ENCODE measurements around the gene SLC17A1.

GRCh38 chr6:25831532-25832306 lies at the start of gene SLC17A1:
- TF ChIP-seq, protein P1, sequence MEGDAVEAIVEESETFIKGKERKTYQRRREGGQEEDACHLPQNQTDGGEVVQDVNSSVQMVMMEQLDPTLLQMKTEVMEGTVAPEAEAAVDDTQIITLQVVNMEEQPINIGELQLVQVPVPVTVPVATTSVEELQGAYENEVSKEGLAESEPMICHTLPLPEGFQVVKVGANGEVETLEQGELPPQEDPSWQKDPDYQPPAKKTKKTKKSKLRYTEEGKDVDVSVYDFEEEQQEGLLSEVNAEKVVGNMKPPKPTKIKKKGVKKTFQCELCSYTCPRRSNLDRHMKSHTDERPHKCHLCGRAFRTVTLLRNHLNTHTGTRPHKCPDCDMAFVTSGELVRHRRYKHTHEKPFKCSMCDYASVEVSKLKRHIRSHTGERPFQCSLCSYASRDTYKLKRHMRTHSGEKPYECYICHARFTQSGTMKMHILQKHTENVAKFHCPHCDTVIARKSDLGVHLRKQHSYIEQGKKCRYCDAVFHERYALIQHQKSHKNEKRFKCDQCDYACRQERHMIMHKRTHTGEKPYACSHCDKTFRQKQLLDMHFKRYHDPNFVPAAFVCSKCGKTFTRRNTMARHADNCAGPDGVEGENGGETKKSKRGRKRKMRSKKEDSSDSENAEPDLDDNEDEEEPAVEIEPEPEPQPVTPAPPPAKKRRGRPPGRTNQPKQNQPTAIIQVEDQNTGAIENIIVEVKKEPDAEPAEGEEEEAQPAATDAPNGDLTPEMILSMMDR (IDR thresholded peaks at IDR 0.05; ENCODE audit: insufficient read depth, low read length, poor library complexity, severe bottlenecking): no peak
- no peak for TF ChIP-seq EZH2phosphoT487 (conservative IDR thresholded peaks at IDR 0.05; ENCODE audit: low read length)
